Hippocampal formation (tissue), 2 donors: ENCODE data around the gene WDR41.
A peak's percentile ranks its signal among the peaks of the same experiment; 100 is the strongest.
"Not testable (repeated sequence)": the region's sequence is repeated elsewhere in the genome, so short reads cannot be mapped to it uniquely, and the experiment has no call there.

Experiments
- DNase-seq, 2 donors: peaks; one replicate each; lab custom pipeline; 2025; lab: John Stamatoyannopoulos, UW

The WDR41 gene, protein sequence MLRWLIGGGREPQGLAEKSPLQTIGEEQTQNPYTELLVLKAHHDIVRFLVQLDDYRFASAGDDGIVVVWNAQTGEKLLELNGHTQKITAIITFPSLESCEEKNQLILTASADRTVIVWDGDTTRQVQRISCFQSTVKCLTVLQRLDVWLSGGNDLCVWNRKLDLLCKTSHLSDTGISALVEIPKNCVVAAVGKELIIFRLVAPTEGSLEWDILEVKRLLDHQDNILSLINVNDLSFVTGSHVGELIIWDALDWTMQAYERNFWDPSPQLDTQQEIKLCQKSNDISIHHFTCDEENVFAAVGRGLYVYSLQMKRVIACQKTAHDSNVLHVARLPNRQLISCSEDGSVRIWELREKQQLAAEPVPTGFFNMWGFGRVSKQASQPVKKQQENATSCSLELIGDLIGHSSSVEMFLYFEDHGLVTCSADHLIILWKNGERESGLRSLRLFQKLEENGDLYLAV

GRCh38 chr5:77491783-77492652 lies at the start of gene WDR41:
Gene WDR41, minus strand, starts transcription at chr5:77492316. Its CDS starts 96 bp downstream, at chr5:77492220.
- DNase-seq = peak; percentile 80 to 94

DNA sequence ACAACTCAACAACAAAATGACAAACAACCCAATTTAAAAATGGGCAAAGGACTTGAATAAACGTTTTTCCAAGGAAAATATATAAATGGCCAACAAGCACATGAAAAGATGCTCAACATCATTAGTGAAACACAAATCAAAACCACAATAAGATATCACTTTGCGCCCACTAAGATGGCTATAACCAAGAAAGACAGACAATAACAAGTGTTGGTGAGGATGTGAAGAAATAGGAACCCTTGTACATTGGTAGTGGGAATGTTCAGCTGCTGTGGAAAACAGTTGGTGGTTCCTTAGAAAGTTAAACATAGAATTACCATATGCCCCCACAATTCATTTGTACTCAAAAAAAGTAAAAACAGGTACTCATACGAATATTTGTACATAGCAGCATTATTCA lies 39.2 kb upstream of the WDR41 start:
- no peak for DNase-seq

DNA sequence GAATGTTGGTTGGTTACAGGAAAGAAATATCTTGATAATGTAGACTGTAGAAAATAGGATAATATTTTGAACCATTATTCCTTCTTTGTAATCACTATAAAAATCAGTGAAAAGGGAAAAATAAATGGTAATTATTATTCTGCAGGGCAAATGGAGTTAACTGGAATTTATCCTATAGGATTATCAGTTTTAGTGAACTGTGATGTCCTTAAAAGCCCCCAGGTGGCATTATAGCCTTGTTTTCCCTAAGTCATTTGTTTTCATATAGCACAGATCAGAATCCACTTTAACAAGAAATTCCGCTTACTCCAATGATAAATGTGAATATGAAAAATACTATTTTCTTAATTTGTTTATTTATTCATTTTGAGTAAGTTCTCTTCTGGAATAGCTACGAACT lies 26.2 kb upstream of the WDR41 start:
- no peak for DNase-seq

DNA sequence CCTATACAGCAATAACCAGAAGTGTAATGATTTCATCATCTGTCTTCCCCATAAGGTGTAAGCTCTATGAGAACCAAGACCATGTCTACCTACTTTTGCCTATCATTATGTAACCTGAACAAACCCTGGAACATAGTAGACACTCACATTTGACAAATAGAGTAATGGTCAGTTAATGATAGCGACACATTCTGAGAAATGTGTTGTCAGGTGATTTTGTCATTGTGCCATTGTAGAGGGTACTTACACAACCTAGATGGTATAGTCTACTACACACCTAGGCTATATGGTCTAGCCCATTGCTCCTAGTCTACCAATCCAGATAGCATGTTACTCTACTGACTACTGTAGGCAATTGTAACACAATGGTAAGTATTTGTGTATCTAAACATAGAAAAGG lies 22.3 kb upstream of the WDR41 start:
- DNase-seq = no peak

DNA sequence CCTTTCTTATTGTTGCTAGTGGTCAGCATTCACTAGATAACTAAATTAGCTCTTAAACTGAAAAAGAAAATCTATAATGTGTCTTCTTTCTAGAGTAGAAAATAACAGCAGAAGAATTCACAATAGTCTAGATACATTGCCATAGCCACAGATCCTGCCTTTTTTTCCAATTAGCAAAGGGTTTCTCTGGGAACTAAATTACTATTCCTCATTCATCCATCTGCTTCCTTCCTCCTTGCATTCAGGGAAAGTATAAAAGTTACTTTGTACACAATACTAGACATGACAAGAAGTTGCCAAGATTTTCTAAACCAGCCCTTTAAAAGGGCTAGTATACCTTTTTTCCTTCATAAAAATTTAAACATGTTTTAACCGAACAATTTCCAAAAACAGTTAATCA lies 21.2 kb upstream of the WDR41 start:
- DNase-seq = no peak

- DNase-seq = not testable (repeated sequence)
These were observed 9.0 kb upstream of the WDR41 start for GRCh38 chr5:77501132-77501531.

DNA sequence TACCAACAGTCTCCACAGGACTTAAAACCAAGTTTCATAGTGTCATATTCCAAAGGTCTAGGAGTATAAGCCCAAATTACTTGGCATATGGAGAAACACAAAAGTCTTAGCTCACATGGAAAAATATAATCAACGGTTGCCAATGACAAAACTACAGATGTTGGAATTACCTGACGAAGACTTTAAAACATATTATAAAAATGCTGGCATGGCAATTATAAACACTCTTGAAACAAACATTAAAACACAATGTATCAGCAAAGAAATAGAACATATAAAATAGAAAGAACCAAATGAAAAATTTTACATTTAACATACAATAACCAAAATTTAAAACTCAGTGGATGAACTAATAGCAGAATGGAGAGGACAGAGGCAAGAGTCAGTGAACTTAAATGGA lies 7.9 kb upstream of the WDR41 start:
- no peak for DNase-seq

GRCh38 chr5:77499441-77499840 lies 7.3 kb upstream of the WDR41 start:
- DNase-seq = no peak

GRCh38 chr5:77498952-77499351 lies 6.8 kb upstream of the WDR41 start:
- DNase-seq = no peak

GRCh38 chr5:77494935-77495334 lies 2.8 kb upstream of the WDR41 start:
- no peak for DNase-seq

GRCh38 chr5:77492653-77493000 lies 511 bp upstream of the WDR41 start:
- no peak for DNase-seq

DNA sequence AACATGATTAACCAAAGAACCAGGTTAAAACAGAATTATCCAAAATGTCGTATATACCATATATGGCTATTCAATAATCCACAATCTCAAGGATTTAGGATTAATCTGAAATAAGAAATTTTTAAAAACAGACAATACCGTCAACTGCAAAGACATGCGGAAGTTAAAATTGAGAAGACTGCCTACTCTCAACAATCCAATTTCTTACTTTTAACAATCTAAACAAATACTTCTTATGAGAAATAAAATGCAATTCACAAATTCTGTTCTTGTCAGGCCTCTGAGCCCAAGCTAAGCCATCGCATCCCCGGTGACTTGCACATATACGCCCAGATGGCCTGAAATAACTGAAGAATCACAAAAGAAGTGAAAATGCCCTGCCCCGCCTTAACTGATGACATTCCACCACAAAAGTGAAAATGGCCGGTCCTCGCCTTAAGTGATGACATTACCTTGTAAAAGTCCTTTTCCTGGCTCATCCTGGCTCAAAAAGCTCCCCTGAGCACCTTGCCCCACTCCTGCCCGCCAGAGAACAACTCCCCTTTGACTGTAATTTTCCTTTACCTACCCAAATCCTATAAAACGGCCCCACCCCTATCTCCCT lies 1.3 kb downstream of the WDR41 start:
- DNase-seq = not testable (repeated sequence)

DNA sequence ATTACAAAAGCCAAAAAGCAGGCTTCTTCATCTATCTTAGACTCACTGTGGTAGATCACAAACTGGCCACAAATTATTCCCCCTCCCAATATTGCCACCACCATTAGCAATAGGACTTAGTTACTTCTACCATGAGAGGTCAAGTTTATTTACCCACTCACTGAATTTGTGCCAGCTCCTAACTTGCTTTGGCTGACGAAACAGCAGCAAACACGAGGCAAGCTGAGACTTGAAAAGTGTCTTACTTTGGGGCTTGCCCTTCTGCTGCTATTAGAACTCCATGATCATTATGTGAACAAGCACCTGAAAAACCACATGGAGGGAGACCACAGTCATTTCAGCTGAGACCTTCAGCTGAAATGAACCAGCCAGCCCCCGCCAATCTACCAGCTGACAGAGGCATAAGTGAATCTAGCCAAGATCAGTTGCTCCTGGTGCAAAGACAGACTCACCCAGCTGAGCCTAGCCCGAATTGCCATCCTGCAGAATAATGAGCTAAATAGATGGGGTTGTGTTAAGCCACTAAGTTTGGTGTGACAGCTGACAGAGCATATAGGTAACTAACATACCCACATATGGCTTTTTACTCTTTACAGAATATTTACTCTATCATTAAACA lies 5.7 kb downstream of the WDR41 start:
- DNase-seq = no peak

DNA sequence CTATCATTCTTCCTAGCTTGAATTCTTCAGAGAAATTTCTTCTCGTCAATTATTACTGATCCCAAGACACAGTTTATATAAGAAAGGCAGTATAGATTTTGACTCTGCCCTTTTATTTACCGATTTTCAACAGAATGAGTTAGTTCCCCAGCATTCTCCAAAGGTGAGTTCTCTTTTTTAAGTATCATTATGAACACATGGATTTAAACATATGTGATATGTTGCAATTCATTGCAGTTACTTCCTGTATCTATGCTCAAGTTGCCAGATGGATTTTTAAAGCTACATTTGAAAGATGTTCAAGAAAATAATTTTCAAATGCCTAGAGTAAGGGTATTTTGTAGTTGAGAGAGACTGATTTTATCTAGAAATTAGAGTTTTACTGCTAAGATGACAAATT lies 8.4 kb downstream of the WDR41 start:
- DNase-seq = no peak

DNA sequence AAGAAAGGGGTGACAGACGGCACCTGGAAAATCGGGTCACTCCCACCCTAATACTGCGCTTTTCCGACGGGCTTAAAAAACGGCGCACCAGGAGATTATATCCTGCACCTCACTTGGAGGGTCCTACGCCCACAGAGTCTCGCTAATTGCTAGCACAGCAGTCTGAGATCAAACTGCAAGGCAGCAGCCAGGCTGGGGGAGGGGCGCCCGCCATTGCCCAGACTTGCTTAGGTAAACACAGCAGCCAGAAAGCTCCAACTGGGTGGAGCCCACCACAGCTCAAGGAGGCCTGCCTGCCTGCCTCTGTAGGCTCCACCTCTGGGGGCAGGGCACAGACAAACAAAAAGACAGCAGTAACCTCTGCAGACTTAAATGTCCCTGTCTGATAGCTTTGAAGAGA lies 17.1 kb downstream of the WDR41 start:
- not testable (repeated sequence) for DNase-seq

DNA sequence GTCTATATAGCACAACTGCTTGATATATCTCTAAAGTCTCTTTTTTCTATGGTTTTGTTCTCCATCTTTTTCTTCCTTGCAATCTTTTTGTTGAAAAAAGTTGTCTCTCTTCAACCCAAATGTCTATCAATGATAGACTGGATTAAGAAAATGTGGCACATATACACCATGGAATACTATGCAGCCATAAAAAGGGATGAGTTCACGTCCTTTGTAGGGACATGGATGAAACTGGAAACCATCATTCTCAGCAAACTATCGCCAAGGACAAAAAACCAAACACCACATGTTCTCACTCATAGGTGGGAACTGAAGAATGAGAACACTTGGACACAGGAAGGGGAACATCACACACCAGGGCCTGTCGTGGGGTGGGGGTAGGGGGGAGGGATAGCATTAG lies 23.2 kb downstream of the WDR41 start:
- DNase-seq = not testable (repeated sequence)

- DNase-seq = no peak
These were observed 28.2 kb downstream of the WDR41 start for GRCh38 chr5:77463905-77464304.

DNA sequence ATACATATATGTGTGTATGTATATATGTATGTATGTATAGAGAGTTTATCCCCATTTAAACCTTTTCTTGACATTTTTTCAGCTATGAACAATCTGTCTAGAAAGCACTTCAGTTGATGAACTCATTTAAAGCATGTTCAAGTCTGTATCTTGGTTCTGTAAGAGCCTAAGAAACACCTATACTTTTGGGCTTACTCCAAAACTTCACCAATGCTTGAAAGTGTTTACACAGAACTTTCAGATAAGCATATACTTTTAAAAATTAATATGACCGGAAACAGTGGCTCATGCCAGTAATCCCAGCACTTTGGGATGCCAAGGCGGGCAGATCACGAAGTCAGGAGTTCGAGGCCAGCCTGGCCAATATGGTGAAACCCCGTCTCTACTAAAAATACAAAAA lies 30.8 kb downstream of the WDR41 start:
- DNase-seq = no peak

GRCh38 chr5:77454123-77454522 lies 38.0 kb downstream of the WDR41 start:
- no peak for DNase-seq

- DNase-seq = no peak
These were observed 39.8 kb downstream of the WDR41 start for GRCh38 chr5:77452351-77452750.

GRCh38 chr5:77449981-77450380 lies 42.1 kb downstream of the WDR41 start:
- no peak for DNase-seq

DNA sequence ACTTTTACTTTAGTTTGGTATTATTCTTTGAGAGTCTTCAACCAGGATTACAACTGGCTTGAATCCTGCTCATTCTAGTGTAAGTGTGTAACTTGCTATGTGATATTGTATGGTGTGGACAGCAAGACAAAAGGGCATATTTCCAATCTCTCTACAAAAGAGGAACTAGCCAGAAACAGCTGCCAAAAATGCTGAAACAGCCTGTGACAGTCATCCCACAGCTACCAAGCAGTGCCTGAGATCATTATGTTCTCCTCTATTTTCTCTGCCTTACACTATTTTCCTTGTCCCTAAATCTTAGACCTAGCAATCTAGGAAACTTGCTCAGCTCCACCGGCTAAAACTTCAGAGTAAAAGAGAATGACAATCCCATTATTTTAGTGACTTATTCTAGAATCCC lies 42.8 kb downstream of the WDR41 start:
- peak; percentile 10 to 43 for DNase-seq
